K562 (cell line): ENCODE data around the gene COL5A1. TPM values are rescaled to one million over a fixed set of nuclear protein-coding genes. Genes with fewer than 3 reads are reported as not detected.

Experiments used
- ATAC-seq: fragments of 200-7000 bp; cut with Tn5 transposase; 3 replicates; pipeline ENCODE4 v1.9.1; 2020; ENCODE audit warnings: moderate library complexity
- BruUV-seq: library from RNA; stranded (reverse); fragments of 400-500 nt; replicated peaks from 2 replicates; lab custom pipeline; 2021; lab: Mats Ljungman, UMichigan
- CTCF ChIA-PET: fragments of 300-600 bp; formaldehyde crosslinking; extraction: SDS; loops from one replicate; lab custom pipeline; 2021; ENCODE audit warnings: low intra/inter-chr PET ratio; lab: Yijun Ruan, JAX
- POLR2A ChIA-PET: fragments of 300-600, 350-650 bp; sonication (Branson Sonifier 250); formaldehyde crosslinking; extraction: SDS; loops from one replicate; lab custom pipeline; 2021; ENCODE audit warnings: antibody characterized with exemption, inconsistent platforms; lab: Yijun Ruan, JAX
- DNase-seq, 4 experiments: peaks; one replicate each; pipeline versions ENCODE4 v3.0.0 to v3.0.0-alpha.2; 2011 to 2018; ENCODE audit warnings: low spot score in 3 of 4, mixed read lengths in 3 of 4; ENCODE audit errors: extremely low read depth in 1 of 4
- FAIRE-seq: peaks from 2 replicates; lab custom pipeline; 2011; peaks lifted over from hg19 to GRCh38; lab: Jason Lieb, UNC
- H2AFZ ChIP-seq: 2 replicates; pipeline ENCODE4 v1.6.0; 2011; ENCODE audit warnings: low read depth, low read length, control low read depth, inconsistent platforms
- H3K27ac ChIP-seq: fragments of 200-600 bp; 3 replicates; pipeline ENCODE4 v1.8.0; 2011; ENCODE audit warnings: low read depth, mild to moderate bottlenecking, control low read depth, inconsistent platforms, low read length, moderate library complexity, mixed read lengths; ENCODE audit errors: extremely low read depth
- H3K27me3 ChIP-seq, 2 experiments: fragments of 300-600 bp in 1 of 2; 2 replicates in 1 of 2; 3 replicates in 1 of 2; pipeline versions ENCODE4 v1.6.0 to v1.8.0; 2011; ENCODE audit warnings: inconsistent platforms in 2 of 2, low read length in 2 of 2, mild to moderate bottlenecking in 1 of 2, mixed read lengths in 1 of 2, moderate library complexity in 1 of 2; ENCODE audit not compliant: control insufficient read depth in 2 of 2, insufficient read depth in 2 of 2
- H3K36me3 ChIP-seq: fragments of 300-600 bp; 3 replicates; pipeline ENCODE4 v1.8.0; 2011; ENCODE audit warnings: mild to moderate bottlenecking, low read length, inconsistent platforms; ENCODE audit not compliant: control insufficient read depth, insufficient read depth
- H3K4me1 ChIP-seq, 2 experiments: fragments of 200-600 bp in 1 of 2; replicated peaks in 1 of 2; 2 replicates in 1 of 2; 3 replicates in 1 of 2; pipeline versions ENCODE4 v1.5.1 to v1.8.0; 2011; ENCODE audit warnings: inconsistent platforms in 2 of 2, low read length in 2 of 2, mild to moderate bottlenecking in 1 of 2, mixed read lengths in 1 of 2, moderate library complexity in 1 of 2; ENCODE audit not compliant: control insufficient read depth in 2 of 2, insufficient read depth in 2 of 2
- H3K4me2 ChIP-seq: 2 replicates; pipeline ENCODE4 v1.6.1; 2011; ENCODE audit warnings: low read length, control low read depth, inconsistent platforms, mixed read lengths; ENCODE audit not compliant: insufficient read depth
- H3K4me3 ChIP-seq: fragments of 200-600 bp; sonication (generic), shearing (Covaris generic); 2 replicates; pipeline ENCODE4 v1.5.1; 2016; ENCODE audit warnings: control low read depth, inconsistent platforms
- H3K79me2 ChIP-seq: fragments of 200-600 bp; 3 replicates; pipeline ENCODE4 v1.8.0; 2011; ENCODE audit warnings: low read length, inconsistent platforms; ENCODE audit not compliant: control insufficient read depth, insufficient read depth
- H3K9ac ChIP-seq, 2 experiments: 2 replicates each; pipeline versions ENCODE4 v1.6.0 to v1.6.1; 2011; ENCODE audit warnings: low read depth in 2 of 2, low read length in 2 of 2, control low read depth in 1 of 2, inconsistent platforms in 1 of 2, mild to moderate bottlenecking in 1 of 2, mixed read lengths in 1 of 2; ENCODE audit not compliant: insufficient read depth in 1 of 2
- H3K9me1 ChIP-seq: one replicate; pipeline ENCODE4 v1.6.0; 2011; ENCODE audit warnings: inconsistent platforms, mild to moderate bottlenecking, low read length, moderate library complexity; ENCODE audit not compliant: control insufficient read depth, insufficient read depth
- H3K9me3 ChIP-seq: replicated peaks from 2 replicates; pipeline ENCODE4 v1.5.1; 2011; ENCODE audit warnings: low read depth, low read length, inconsistent platforms; ENCODE audit not compliant: control insufficient read depth, insufficient read depth
- H4K20me1 ChIP-seq: replicated peaks from 2 replicates; pipeline ENCODE4 v1.6.1; 2011; ENCODE audit warnings: low read length, inconsistent platforms, mixed read lengths; ENCODE audit not compliant: control insufficient read depth, insufficient read depth
- EHMT2 ChIP-seq: fragments of 450-650 bp; IDR thresholded peaks from 2 replicates; pipeline ENCODE4 v1.6.1; 2018; ENCODE audit warnings: antibody characterized with exemption
- FIP1L1 ChIP-seq: fragments of 200-400 bp; formaldehyde crosslinking; IDR thresholded peaks from 2 replicates; pipeline ENCODE4 v1.6.1; 2018; ENCODE audit warnings: mild to moderate bottlenecking, low read depth, low read length; ENCODE audit not compliant: poor library complexity, severe bottlenecking
- HCFC1 ChIP-seq: IDR thresholded peaks from 2 replicates; pipeline ENCODE4 v1.6.1; 2012; ENCODE audit warnings: low read depth, low read length, improper control_type of control experiment
- HOMEZ ChIP-seq: fragments of 250-450 bp; sonication (Bioruptor Pico); IDR thresholded peaks from 2 replicates; pipeline ENCODE4 v1.4.0; 2020; ENCODE audit warnings: mild to moderate bottlenecking, moderate library complexity
- HOXB6 ChIP-seq: fragments of 250-450 bp; sonication (Bioruptor Pico); IDR thresholded peaks from 2 replicates; pipeline ENCODE4 v1.5.1; 2022; ENCODE audit warnings: mild to moderate bottlenecking, borderline replicate concordance
- SREBF2 ChIP-seq: sonication (generic); formaldehyde crosslinking; IDR thresholded peaks from 2 replicates; pipeline ENCODE4 v1.4.0; 2020; ENCODE audit warnings: mild to moderate bottlenecking, missing genetic modification reagents
- THRAP3 ChIP-seq: fragments of 450-650 bp; IDR thresholded peaks from 2 replicates; pipeline ENCODE4 v1.6.1; 2016; ENCODE audit warnings: mild to moderate bottlenecking, inconsistent platforms, borderline replicate concordance
- TOE1 ChIP-seq, 2 experiments: fragments of 450-650 bp in 1 of 2; sonication (generic) in 1 of 2; formaldehyde crosslinking in 1 of 2; IDR thresholded peaks; 2 replicates each; pipeline versions ENCODE4 v1.7.1 to v1.8.0; 2016 to 2022; ENCODE audit warnings: borderline replicate concordance in 2 of 2, mild to moderate bottlenecking in 2 of 2, antibody characterized with exemption in 1 of 2, inconsistent platforms in 1 of 2, low read depth in 1 of 2, missing genetic modification reagents in 1 of 2, moderate library complexity in 1 of 2
- ZBTB1 ChIP-seq: sonication (generic); formaldehyde crosslinking; IDR thresholded peaks from 2 replicates; pipeline ENCODE4 v1.8.1; 2023; ENCODE audit warnings: missing genetic modification reagents, low read depth, mild to moderate bottlenecking, borderline replicate concordance
- ZBTB12 ChIP-seq: fragments of 250-450 bp; sonication (Bioruptor Pico); IDR thresholded peaks from 2 replicates; pipeline ENCODE4 v1.4.0; 2020
- ZNF217 ChIP-seq: sonication (generic); formaldehyde crosslinking; IDR thresholded peaks from 2 replicates; pipeline ENCODE4 v1.8.0; 2022; ENCODE audit warnings: mild to moderate bottlenecking, missing genetic modification reagents
- WGBS: fragments of 100-300 bp; shearing (Covaris generic); methylation state at CpG from one replicate; pipeline ENCODE4 v1.1.6; 2016; ENCODE audit warnings: low coverage, mixed read lengths; ENCODE audit not compliant: insufficient coverage; ENCODE audit errors: missing lambda C conversion rate; 5-methylcytosine and 5-hydroxymethylcytosine counted together
- in situ Hi-C: fragments of 300-500 bp; cut with MboI; formaldehyde crosslinking; loops from 4 replicates; pipeline ENCODE4 v1.15.0; 2018; ENCODE audit warnings: inconsistent platforms, mixed read lengths
- intact Hi-C: fragments of 100-400 bp; cut with micrococcal nuclease; formaldehyde crosslinking; loops from 2 replicates; pipeline ENCODE4 v1.14.2; 2022
- polyA plus RNA-seq, 8 experiments: library from polyadenylated mRNA; depleted of rRNA in 4 of 8; stranded (reverse) in 5 of 8; unstranded in 3 of 8; fragments of >200 nt; fragmentation: Nextera tagmentation in 2 of 8; fragmentation: Illumina TruSeq in 1 of 8; extraction: Ambion mirVana in 2 of 8; extraction: Trizol in 1 of 8; gene quantifications; 2 replicates each; pipeline versions ENCODE4 v1.2.1 to v1.2.3, GENCODE V29; 2011 to 2014; ENCODE audit warnings: inconsistent platforms in 1 of 8, missing spikeins in 1 of 8
- total RNA-seq, 7 experiments: library from RNA; depleted of rRNA in 6 of 7; stranded (reverse); fragments of >200 nt in 6 of 7; fragmentation: Illumina TruSeq in 2 of 7; extraction: Trizol in 2 of 7; gene quantifications; 2 replicates each; pipeline versions ENCODE4 v1.2.1 to v1.2.3, GENCODE V29; 2011 to 2021; ENCODE audit warnings: low replicate concordance in 1 of 7
- TF ChIP-seq, protein P1 (sequence below): sonication (generic); formaldehyde crosslinking; IDR thresholded peaks from 2 replicates; pipeline ENCODE4 v1.4.0; 2020; ENCODE audit warnings: mild to moderate bottlenecking, missing genetic modification reagents

COL5A1 gene
- total and polyA plus RNA-seq, 9 of the 15 experiments (the other 6 are each of a cell fraction or from before 2014, with no cell fraction given): under 0.01 to 0.13 (median 0.04) TPM; not detected in 6

- no peak for TF ChIP-seq ZBTB12 (CRISPR knock-in tag)
- TF ChIP-seq, all 486 proteins: peak for 0
Observed at GRCh38 chr9:134651226-134651905, 9.8 kb downstream of the COL5A1 start (continued).

- WGBS: under 1% methylated on average over 24 of the region's 28 CpGs
- no peak for FAIRE-seq
- TF ChIP-seq, protein P1, sequence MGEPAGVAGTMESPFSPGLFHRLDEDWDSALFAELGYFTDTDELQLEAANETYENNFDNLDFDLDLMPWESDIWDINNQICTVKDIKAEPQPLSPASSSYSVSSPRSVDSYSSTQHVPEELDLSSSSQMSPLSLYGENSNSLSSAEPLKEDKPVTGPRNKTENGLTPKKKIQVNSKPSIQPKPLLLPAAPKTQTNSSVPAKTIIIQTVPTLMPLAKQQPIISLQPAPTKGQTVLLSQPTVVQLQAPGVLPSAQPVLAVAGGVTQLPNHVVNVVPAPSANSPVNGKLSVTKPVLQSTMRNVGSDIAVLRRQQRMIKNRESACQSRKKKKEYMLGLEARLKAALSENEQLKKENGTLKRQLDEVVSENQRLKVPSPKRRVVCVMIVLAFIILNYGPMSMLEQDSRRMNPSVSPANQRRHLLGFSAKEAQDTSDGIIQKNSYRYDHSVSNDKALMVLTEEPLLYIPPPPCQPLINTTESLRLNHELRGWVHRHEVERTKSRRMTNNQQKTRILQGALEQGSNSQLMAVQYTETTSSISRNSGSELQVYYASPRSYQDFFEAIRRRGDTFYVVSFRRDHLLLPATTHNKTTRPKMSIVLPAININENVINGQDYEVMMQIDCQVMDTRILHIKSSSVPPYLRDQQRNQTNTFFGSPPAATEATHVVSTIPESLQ (CRISPR knock-in tag): no peak
- no peak for TF ChIP-seq SREBF2
- no peak for TF ChIP-seq FIP1L1
- TF ChIP-seq HOMEZ (CRISPR knock-in tag): no peak
- no peak for TF ChIP-seq THRAP3
- TF ChIP-seq HOXB6 (CRISPR knock-in tag): no peak
- no peak for TF ChIP-seq EHMT2
- no peak for TF ChIP-seq HCFC1
- no peak for TF ChIP-seq ZBTB1 (CRISPR knock-in tag)
- no peak for TF ChIP-seq ZNF217 (CRISPR knock-in tag)
- no peak for TF ChIP-seq TOE1 (IDR thresholded peaks at IDR 0.05; ENCODE audit: borderline replicate concordance)
- TF ChIP-seq TOE1 (CRISPR knock-in tag; IDR thresholded peaks at IDR 0.05; ENCODE audit: borderline replicate concordance, low read depth): no peak
Observed at GRCh38 chr9:134652291-134653225, 11.0 kb downstream of the COL5A1 start.

More at GRCh38 chr9:134652291-134653225, 11.0 kb downstream of the COL5A1 start:
- Histone ChIP-seq H3K9me1 (no peaks in the 10 kb centered on the region), H2AFZ (no peak overlapping the region), H3K27me3 (peaks cover 5 to 14% of the 10 kb centered on the region in 2 experiments; a peak in 4 of 5 replicates), H3K4me1 (no peaks in the 10 kb centered on the region), H3K4me3 (no peak overlapping the region), H3K9ac (no peak overlapping the region), H4K20me1 (no peaks in the 10 kb centered on the region), H3K9me3 (no peaks in the 10 kb centered on the region), H3K79me2 (no peaks in the 10 kb centered on the region), H3K4me2 (no peak overlapping the region), H3K36me3 (no peaks in the 10 kb centered on the region), H3K27ac (no peak overlapping the region)
- in situ Hi-C loops: no loop called here
- ChIA-PET POLR2A (interaction anchor here (0.6 kb wide), 1 partner anchor 15 kb away, joined by 4 read pairs; no protein-coding TSS in a partner anchor), CTCF (no interaction called here)
- no peak for ATAC-seq
- DNase-seq: no peak
- no TSS peak for BruUV-seq
- intact Hi-C loops: no loop called here
